Esophagus (tissue), 2 donors: Measurements from ENCODE around the gene WFS1. TPM values are rescaled to one million over a fixed set of nuclear protein-coding genes. Genes with fewer than 3 reads are reported as not detected.

ENCODE experiments used
- H3K27ac ChIP-seq, 2 donors: one replicate each; pipeline ENCODE4 v1.5.1; 2013; ENCODE audit warnings: low read depth in 2 of 2, mild to moderate bottlenecking in 2 of 2, inconsistent platforms in 1 of 2, low read length in 1 of 2, moderate library complexity in 1 of 2
- H3K27me3 ChIP-seq, 2 donors: one replicate each; pipeline ENCODE4 v1.6.1; 2013; ENCODE audit warnings: low read length in 2 of 2, control low read depth in 1 of 2, mild to moderate bottlenecking in 1 of 2; ENCODE audit not compliant: insufficient read depth in 2 of 2, control insufficient read depth in 1 of 2
- H3K36me3 ChIP-seq, 2 donors: one replicate each; pipeline ENCODE4 v1.6.1; 2013; ENCODE audit warnings: low read length in 1 of 2; ENCODE audit not compliant: control insufficient read depth in 2 of 2, insufficient read depth in 2 of 2
- H3K4me1 ChIP-seq, 2 donors: one replicate each; pipeline ENCODE4 v1.6.1; 2013; ENCODE audit warnings: low read length in 1 of 2; ENCODE audit not compliant: control insufficient read depth in 2 of 2, insufficient read depth in 2 of 2
- H3K4me3 ChIP-seq, 2 donors: one replicate each; pipeline ENCODE4 v1.5.1; 2013; ENCODE audit warnings: low read length in 2 of 2, mild to moderate bottlenecking in 2 of 2, low read depth in 1 of 2, moderate library complexity in 1 of 2
- H3K9me3 ChIP-seq, 2 donors: one replicate each; pipeline ENCODE4 v1.6.1; 2013; ENCODE audit warnings: mild to moderate bottlenecking in 2 of 2, low read depth in 1 of 2, low read length in 1 of 2, moderate library complexity in 1 of 2; ENCODE audit not compliant: control insufficient read depth in 2 of 2, insufficient read depth in 1 of 2
- WGBS, 2 donors: extraction: QIAGEN DNeasy Blood & Tissue Kit; methylation state at CpG; one replicate each; pipeline ENCODE4 v1.1.7; 2013; 5-methylcytosine and 5-hydroxymethylcytosine counted together
- polyA plus RNA-seq, 2 donors: library from polyadenylated mRNA; stranded (reverse); fragments of 200-250 nt; gene quantifications; one replicate each; pipeline ENCODE4 v1.2.3, GENCODE V29; 2013
- donor health status: healthy with polysubstance abuse.
- donor health status: Bipolar disorder and iron deficiency.

Gene WFS1
- polyA plus RNA-seq, 2 donors: 4.6 to 8.2 TPM

GRCh38 chr4:6267573-6267972 lies 2.1 kb upstream of the WFS1 start:
- Histone ChIP-seq H3K9me3 (no peaks in the 10 kb centered on the region), H3K4me3 (no peak overlapping the region), H3K36me3 (no peaks in the 10 kb centered on the region), H3K27me3 (no peaks in the 10 kb centered on the region), H3K4me1 (peaks cover 0 to 4% of the 10 kb centered on the region in 2 donors), H3K27ac (no peak overlapping the region)
- WGBS, 2 donors: 56% methylated on average over 3 of the region's 3 CpGs

GRCh38 chr4:6268650-6269615 lies 717 bp upstream of the WFS1 start:
- H3K4me3 ChIP-seq: peak overlapping the region in 1 of 2 donors; percentile 41
- H3K9me3 ChIP-seq: no peaks in the 10 kb centered on the region
- no peaks in the 10 kb centered on the region for H3K36me3 ChIP-seq
- H3K27me3 ChIP-seq: no peaks in the 10 kb centered on the region
- peak overlapping the region in 1 of 2 donors; percentile 33 for H3K27ac ChIP-seq
- peaks cover 3 to 13% of the 10 kb centered on the region in 2 donors for H3K4me1 ChIP-seq
- 22 to 25% methylated on average over 32 of the region's 32 CpGs for WGBS, 2 donors

GRCh38 chr4:6270636-6271121 lies 1.0 kb downstream of the WFS1 start:
- no peaks in the 10 kb centered on the region for H3K9me3 ChIP-seq
- WGBS, 2 donors: 33 to 36% methylated on average over 8 of the region's 8 CpGs
- peaks cover 3 to 17% of the 10 kb centered on the region in 2 donors for H3K4me1 ChIP-seq
- peak overlapping the region; percentile 74 to 81 for H3K27ac ChIP-seq
- peak overlapping the region; percentile 68 to 82 for H3K4me3 ChIP-seq
- no peaks in the 10 kb centered on the region for H3K36me3 ChIP-seq
- no peaks in the 10 kb centered on the region for H3K27me3 ChIP-seq

GRCh38 chr4:6271206-6271605 lies 1.6 kb downstream of the WFS1 start:
- peak overlapping the region; percentile 66 to 70 for H3K27ac ChIP-seq
- H3K4me1 ChIP-seq: peaks cover 3 to 17% of the 10 kb centered on the region in 2 donors
- no peaks in the 10 kb centered on the region for H3K27me3 ChIP-seq
- no peak overlapping the region for H3K4me3 ChIP-seq
- WGBS, 2 donors: 69 to 76% methylated on average over 9 of the region's 9 CpGs
- H3K9me3 ChIP-seq: no peaks in the 10 kb centered on the region
- H3K36me3 ChIP-seq: no peaks in the 10 kb centered on the region

GRCh38 chr4:6271701-6272465 lies 2.2 kb downstream of the WFS1 start:
- no peaks in the 10 kb centered on the region for H3K27me3 ChIP-seq
- peaks cover 3 to 20% of the 10 kb centered on the region in 2 donors for H3K4me1 ChIP-seq
- H3K9me3 ChIP-seq: no peaks in the 10 kb centered on the region
- WGBS, 2 donors: 50 to 60% methylated on average over 15 of the region's 15 CpGs
- H3K36me3 ChIP-seq: no peaks in the 10 kb centered on the region
- no peak overlapping the region for H3K4me3 ChIP-seq
- H3K27ac ChIP-seq: peak overlapping the region; percentile 66 to 70

- Histone ChIP-seq H3K9me3 (no peaks in the 10 kb centered on the region), H3K4me1 (peaks cover 3 to 28% of the 10 kb centered on the region in 2 donors), H3K36me3 (no peaks in the 10 kb centered on the region), H3K27ac (peak overlapping the region; percentile 48 to 67), H3K4me3 (no peak overlapping the region), H3K27me3 (no peaks in the 10 kb centered on the region)
- 44 to 52% methylated on average over 15 of the region's 15 CpGs for WGBS, 2 donors
These were observed 3.4 kb downstream of the WFS1 start for GRCh38 chr4:6272863-6273660.

GRCh38 chr4:6273661-6273990 lies 4.0 kb downstream of the WFS1 start:
- Histone ChIP-seq H3K4me1 (peaks cover 3 to 32% of the 10 kb centered on the region in 2 donors), H3K9me3 (no peaks in the 10 kb centered on the region), H3K36me3 (no peaks in the 10 kb centered on the region), H3K4me3 (no peak overlapping the region), H3K27me3 (no peaks in the 10 kb centered on the region), H3K27ac (peak overlapping the region; percentile 27 to 48)
- WGBS, 2 donors: 35 to 45% methylated on average over 1 of the region's 1 CpG

GRCh38 chr4:6275351-6275750 lies 5.7 kb downstream of the WFS1 start:
- no peak overlapping the region for H3K4me3 ChIP-seq
- peaks cover 3 to 35% of the 10 kb centered on the region in 2 donors for H3K4me1 ChIP-seq
- H3K27me3 ChIP-seq: no peaks in the 10 kb centered on the region
- H3K9me3 ChIP-seq: no peaks in the 10 kb centered on the region
- H3K36me3 ChIP-seq: no peaks in the 10 kb centered on the region
- H3K27ac ChIP-seq: peak overlapping the region in 1 of 2 donors; percentile 42
- WGBS, 2 donors: 83 to 85% methylated on average over 10 of the region's 10 CpGs
